ENCODE results near the gene CEP55. TPM values are rescaled to one million over a fixed set of nuclear protein-coding genes. Genes with fewer than 3 reads are reported as not detected.

The CEP55 gene
- total and polyA plus RNA-seq, 9 of the 15 experiments (the other 6 are each of a cell fraction or from before 2014, with no cell fraction given) = 4.4 to 32.5 (median 18.1) TPM

DNA sequence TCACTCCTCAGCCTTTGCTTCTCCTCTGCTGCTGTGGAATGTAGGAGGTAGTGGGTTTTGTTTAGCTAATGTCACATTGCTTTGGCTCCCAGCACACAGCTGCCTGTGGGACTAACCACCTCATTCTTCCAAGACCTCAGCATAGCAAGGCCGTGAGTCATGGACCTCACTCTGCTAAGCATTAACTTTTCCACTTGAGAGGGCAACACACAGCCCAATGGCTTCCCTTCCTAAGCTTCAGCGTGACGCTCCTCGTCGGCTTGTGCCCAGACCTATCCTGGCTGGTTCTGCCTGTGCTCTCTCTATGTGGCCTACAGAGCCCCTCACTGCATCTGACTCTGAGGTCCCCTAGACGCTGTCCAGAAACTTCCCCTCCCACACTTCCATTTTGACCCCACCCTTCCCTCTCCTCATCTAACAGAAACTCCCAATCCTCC is 37.6 kb upstream of the CEP55 start (continued):
- TF ChIP-seq, protein P1, sequence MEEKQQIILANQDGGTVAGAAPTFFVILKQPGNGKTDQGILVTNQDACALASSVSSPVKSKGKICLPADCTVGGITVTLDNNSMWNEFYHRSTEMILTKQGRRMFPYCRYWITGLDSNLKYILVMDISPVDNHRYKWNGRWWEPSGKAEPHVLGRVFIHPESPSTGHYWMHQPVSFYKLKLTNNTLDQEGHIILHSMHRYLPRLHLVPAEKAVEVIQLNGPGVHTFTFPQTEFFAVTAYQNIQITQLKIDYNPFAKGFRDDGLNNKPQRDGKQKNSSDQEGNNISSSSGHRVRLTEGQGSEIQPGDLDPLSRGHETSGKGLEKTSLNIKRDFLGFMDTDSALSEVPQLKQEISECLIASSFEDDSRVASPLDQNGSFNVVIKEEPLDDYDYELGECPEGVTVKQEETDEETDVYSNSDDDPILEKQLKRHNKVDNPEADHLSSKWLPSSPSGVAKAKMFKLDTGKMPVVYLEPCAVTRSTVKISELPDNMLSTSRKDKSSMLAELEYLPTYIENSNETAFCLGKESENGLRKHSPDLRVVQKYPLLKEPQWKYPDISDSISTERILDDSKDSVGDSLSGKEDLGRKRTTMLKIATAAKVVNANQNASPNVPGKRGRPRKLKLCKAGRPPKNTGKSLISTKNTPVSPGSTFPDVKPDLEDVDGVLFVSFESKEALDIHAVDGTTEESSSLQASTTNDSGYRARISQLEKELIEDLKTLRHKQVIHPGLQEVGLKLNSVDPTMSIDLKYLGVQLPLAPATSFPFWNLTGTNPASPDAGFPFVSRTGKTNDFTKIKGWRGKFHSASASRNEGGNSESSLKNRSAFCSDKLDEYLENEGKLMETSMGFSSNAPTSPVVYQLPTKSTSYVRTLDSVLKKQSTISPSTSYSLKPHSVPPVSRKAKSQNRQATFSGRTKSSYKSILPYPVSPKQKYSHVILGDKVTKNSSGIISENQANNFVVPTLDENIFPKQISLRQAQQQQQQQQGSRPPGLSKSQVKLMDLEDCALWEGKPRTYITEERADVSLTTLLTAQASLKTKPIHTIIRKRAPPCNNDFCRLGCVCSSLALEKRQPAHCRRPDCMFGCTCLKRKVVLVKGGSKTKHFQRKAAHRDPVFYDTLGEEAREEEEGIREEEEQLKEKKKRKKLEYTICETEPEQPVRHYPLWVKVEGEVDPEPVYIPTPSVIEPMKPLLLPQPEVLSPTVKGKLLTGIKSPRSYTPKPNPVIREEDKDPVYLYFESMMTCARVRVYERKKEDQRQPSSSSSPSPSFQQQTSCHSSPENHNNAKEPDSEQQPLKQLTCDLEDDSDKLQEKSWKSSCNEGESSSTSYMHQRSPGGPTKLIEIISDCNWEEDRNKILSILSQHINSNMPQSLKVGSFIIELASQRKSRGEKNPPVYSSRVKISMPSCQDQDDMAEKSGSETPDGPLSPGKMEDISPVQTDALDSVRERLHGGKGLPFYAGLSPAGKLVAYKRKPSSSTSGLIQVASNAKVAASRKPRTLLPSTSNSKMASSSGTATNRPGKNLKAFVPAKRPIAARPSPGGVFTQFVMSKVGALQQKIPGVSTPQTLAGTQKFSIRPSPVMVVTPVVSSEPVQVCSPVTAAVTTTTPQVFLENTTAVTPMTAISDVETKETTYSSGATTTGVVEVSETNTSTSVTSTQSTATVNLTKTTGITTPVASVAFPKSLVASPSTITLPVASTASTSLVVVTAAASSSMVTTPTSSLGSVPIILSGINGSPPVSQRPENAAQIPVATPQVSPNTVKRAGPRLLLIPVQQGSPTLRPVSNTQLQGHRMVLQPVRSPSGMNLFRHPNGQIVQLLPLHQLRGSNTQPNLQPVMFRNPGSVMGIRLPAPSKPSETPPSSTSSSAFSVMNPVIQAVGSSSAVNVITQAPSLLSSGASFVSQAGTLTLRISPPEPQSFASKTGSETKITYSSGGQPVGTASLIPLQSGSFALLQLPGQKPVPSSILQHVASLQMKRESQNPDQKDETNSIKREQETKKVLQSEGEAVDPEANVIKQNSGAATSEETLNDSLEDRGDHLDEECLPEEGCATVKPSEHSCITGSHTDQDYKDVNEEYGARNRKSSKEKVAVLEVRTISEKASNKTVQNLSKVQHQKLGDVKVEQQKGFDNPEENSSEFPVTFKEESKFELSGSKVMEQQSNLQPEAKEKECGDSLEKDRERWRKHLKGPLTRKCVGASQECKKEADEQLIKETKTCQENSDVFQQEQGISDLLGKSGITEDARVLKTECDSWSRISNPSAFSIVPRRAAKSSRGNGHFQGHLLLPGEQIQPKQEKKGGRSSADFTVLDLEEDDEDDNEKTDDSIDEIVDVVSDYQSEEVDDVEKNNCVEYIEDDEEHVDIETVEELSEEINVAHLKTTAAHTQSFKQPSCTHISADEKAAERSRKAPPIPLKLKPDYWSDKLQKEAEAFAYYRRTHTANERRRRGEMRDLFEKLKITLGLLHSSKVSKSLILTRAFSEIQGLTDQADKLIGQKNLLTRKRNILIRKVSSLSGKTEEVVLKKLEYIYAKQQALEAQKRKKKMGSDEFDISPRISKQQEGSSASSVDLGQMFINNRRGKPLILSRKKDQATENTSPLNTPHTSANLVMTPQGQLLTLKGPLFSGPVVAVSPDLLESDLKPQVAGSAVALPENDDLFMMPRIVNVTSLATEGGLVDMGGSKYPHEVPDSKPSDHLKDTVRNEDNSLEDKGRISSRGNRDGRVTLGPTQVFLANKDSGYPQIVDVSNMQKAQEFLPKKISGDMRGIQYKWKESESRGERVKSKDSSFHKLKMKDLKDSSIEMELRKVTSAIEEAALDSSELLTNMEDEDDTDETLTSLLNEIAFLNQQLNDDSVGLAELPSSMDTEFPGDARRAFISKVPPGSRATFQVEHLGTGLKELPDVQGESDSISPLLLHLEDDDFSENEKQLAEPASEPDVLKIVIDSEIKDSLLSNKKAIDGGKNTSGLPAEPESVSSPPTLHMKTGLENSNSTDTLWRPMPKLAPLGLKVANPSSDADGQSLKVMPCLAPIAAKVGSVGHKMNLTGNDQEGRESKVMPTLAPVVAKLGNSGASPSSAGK (IDR thresholded peaks at IDR 0.05) = no peak
- TF ChIP-seq ZNF75A (CRISPR knock-in tag; IDR thresholded peaks at IDR 0.05) = no peak
- TF ChIP-seq TEAD1 (CRISPR knock-in tag; IDR thresholded peaks at IDR 0.05) = peak in 1 of 2 experiments; percentile 41; a peak in 1 of 4 replicates
- peak; percentile 33; the same call in 1 of the 2 replicates for TF ChIP-seq JUND (IDR thresholded peaks at IDR 0.05; ENCODE audit: borderline replicate concordance, low read depth, low read length)
- peak; percentile 42; the same call in 1 of the 3 replicates for TF ChIP-seq JUND (tag; IDR thresholded peaks at IDR 0.05; ENCODE audit: borderline replicate concordance, low read depth, low read length)

All from K562 (cell line).